ENCODE measurements around the gene CDH13. TPM values are rescaled to one million over a fixed set of nuclear protein-coding genes. Genes with fewer than 3 reads are reported as not detected.

Gene CDH13
- total and polyA plus RNA-seq, 9 donors: 1.9 to 34.2 (median 4.8) TPM

DNA sequence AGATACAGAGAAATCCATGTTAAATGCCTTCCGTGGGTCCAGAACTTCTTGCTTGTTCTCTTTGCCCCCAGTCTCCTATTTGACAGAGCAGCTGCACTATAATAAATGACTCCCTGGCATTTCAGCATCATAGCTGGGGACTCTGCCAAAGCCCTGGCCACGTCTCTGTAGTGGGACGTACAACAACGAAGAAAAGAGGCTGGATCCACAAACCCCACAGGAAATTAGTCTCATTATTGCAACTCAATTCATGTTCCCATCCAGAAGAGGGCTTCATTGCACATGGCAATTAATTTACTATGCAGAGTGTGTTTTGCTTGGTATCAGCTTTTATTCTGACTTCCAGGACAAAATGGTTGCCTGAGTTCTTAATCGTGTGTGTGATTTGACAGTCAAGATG lies 121.3 kb downstream of the CDH13 start:
- Histone ChIP-seq H3K27me3 (no peaks in the 10 kb centered on the region), H3K4me1 (ENCODE audit: insufficient read depth) (no peaks in the 10 kb centered on the region), H3K36me3 (no peaks in the 10 kb centered on the region), H3K4me3 (no peak overlapping the region), H3K9me3 (no peaks in the 10 kb centered on the region), H3K27ac (no peak overlapping the region)
- no peak for DNase-seq
- intact Hi-C loops (cut with DNase I): no loop called here
- no peak for TF ChIP-seq EP300 (IDR thresholded peaks at IDR 0.05)
- TF ChIP-seq, protein P1, sequence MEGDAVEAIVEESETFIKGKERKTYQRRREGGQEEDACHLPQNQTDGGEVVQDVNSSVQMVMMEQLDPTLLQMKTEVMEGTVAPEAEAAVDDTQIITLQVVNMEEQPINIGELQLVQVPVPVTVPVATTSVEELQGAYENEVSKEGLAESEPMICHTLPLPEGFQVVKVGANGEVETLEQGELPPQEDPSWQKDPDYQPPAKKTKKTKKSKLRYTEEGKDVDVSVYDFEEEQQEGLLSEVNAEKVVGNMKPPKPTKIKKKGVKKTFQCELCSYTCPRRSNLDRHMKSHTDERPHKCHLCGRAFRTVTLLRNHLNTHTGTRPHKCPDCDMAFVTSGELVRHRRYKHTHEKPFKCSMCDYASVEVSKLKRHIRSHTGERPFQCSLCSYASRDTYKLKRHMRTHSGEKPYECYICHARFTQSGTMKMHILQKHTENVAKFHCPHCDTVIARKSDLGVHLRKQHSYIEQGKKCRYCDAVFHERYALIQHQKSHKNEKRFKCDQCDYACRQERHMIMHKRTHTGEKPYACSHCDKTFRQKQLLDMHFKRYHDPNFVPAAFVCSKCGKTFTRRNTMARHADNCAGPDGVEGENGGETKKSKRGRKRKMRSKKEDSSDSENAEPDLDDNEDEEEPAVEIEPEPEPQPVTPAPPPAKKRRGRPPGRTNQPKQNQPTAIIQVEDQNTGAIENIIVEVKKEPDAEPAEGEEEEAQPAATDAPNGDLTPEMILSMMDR (IDR thresholded peaks at IDR 0.05): no peak
- TF ChIP-seq POLR2A (IDR thresholded peaks at IDR 0.05): no peak
- 32 to 53% (median 48%) methylated on average over 5 of the region's 5 CpGs for WGBS, 3 donors

GRCh38 chr16:82750068-82750467 lies 123.3 kb downstream of the CDH13 start:
- 73 to 88% (median 78%) methylated on average over 3 of the region's 3 CpGs for WGBS, 3 donors
- TF ChIP-seq POLR2A (IDR thresholded peaks at IDR 0.05) (no peak), EP300 (IDR thresholded peaks at IDR 0.05) (no peak)
- TF ChIP-seq, protein P1 (IDR thresholded peaks at IDR 0.05): no peak
- DNase-seq: no peak
- Histone ChIP-seq H3K27me3 (no peaks in the 10 kb centered on the region), H3K9me3 (no peaks in the 10 kb centered on the region), H3K4me1 (ENCODE audit: insufficient read depth) (no peaks in the 10 kb centered on the region), H3K27ac (no peak overlapping the region), H3K36me3 (no peaks in the 10 kb centered on the region), H3K4me3 (no peak overlapping the region)
- intact Hi-C loops (cut with DNase I): no loop called here

DNA sequence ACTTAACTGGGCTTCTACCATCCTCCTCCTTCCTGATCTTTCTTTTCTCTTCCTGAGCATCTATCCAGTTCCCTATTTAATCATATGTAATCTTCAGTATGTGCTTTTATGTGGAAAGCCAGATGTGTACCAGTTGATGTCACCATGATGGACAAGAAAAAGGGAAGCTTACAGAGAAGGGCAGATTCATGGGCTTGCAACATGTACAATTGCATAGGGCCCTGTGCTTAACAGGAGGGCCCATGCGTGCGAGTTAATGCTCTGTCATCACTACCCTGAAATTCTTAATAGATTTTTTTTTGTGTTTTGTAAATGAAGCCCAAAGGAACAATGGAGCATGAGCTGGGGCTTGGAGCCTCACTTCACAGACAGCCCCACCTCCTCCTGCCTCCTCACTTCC lies 124.3 kb downstream of the CDH13 start:
- Histone ChIP-seq H3K4me1 (ENCODE audit: insufficient read depth) (no peaks in the 10 kb centered on the region), H3K4me3 (no peak overlapping the region), H3K9me3 (no peaks in the 10 kb centered on the region), H3K36me3 (no peaks in the 10 kb centered on the region), H3K27ac (no peak overlapping the region), H3K27me3 (no peaks in the 10 kb centered on the region)
- WGBS, 3 donors: 80 to 93% (median 92%) methylated on average over 2 of the region's 2 CpGs
- TF ChIP-seq, protein P1 (IDR thresholded peaks at IDR 0.05): no peak
- TF ChIP-seq POLR2A (IDR thresholded peaks at IDR 0.05) (no peak), EP300 (IDR thresholded peaks at IDR 0.05) (no peak)
- no peak for DNase-seq
- intact Hi-C loops (cut with DNase I): no loop called here

DNA sequence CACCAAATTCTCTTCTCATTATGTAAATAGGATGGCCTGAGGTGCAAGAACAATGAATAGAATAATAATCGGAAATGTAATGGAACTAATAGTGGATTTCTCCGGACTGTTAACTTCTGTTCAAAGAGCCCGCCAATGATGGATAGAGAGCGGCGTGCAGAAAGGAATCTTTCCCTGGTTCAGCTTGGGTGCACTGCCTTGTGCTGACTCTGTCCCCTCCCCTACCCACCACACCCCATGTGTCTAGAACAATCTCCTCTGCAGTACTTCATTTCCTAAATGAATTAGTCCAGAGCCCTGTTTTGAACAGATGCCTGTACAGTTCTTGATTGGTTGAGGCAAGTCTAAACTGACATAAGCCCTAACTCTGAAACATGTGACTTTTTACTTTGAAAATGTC lies 125.4 kb downstream of the CDH13 start:
- intact Hi-C loops (cut with DNase I): no loop called here
- no peaks in the 10 kb centered on the region for H3K9me3 ChIP-seq
- TF ChIP-seq POLR2A (IDR thresholded peaks at IDR 0.05) (no peak), EP300 (IDR thresholded peaks at IDR 0.05) (no peak)
- TF ChIP-seq, protein P1 (IDR thresholded peaks at IDR 0.05): no peak
- no peak for DNase-seq
- H3K4me1 ChIP-seq (ENCODE audit: insufficient read depth): no peaks in the 10 kb centered on the region
- no peaks in the 10 kb centered on the region for H3K36me3 ChIP-seq
- no peak overlapping the region for H3K4me3 ChIP-seq
- H3K27me3 ChIP-seq: no peaks in the 10 kb centered on the region
- 92 to 97% (median 93%) methylated on average over 5 of the region's 5 CpGs for WGBS, 3 donors
- no peak overlapping the region for H3K27ac ChIP-seq

DNA sequence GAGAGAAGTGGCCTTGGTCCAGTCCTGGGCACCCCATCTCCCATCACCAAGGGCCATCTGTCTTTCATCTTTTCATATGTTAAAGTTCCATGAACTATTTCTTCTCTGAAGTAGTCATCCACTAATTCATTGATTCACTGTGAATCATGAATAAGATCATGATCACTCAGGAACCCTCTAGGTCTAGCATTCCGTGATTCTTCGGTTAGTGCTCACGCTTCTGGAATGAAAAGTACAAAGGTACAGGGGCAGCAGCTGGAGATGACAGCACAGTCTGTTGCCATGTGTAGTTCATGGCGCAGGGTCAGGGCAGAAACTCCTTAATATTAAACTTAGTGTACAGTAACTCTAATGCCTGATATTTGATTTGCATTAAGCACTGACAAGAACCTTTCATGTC lies 127.1 kb downstream of the CDH13 start:
- no peaks in the 10 kb centered on the region for H3K9me3 ChIP-seq
- no peaks in the 10 kb centered on the region for H3K27me3 ChIP-seq
- no peak overlapping the region for H3K4me3 ChIP-seq
- no peak overlapping the region for H3K27ac ChIP-seq
- no peaks in the 10 kb centered on the region for H3K4me1 ChIP-seq (ENCODE audit: insufficient read depth)
- no peaks in the 10 kb centered on the region for H3K36me3 ChIP-seq
- 87 to 91% (median 90%) methylated on average over 4 of the region's 4 CpGs for WGBS, 3 donors
- DNase-seq: no peak
- TF ChIP-seq POLR2A (IDR thresholded peaks at IDR 0.05): no peak
- TF ChIP-seq, protein P1 (IDR thresholded peaks at IDR 0.05): no peak
- TF ChIP-seq EP300 (IDR thresholded peaks at IDR 0.05): no peak
- intact Hi-C loops (cut with DNase I): no loop called here
